Gastrocnemius medialis (tissue), 4 donors: ENCODE data around the gene NTM. TPM values are rescaled to one million over a fixed set of nuclear protein-coding genes. Genes with fewer than 3 reads are reported as not detected.

ENCODE experiments used
- ATAC-seq, 2 donors: fragments of 150-250 bp; one replicate each; pipeline ENCODE4 v1.9.1; 2016
- DNase-seq, 2 donors: peaks; one replicate each; pipeline ENCODE4 v3.0.0-alpha.2; 2019
- H3K27ac ChIP-seq, 4 donors: fragments of 200-600 bp; sonication (generic); 1 replicate in 1 of 4; 2 replicates in 3 of 4; pipeline ENCODE4 v1.5.1; 2016 to 2018; ENCODE audit warnings: mild to moderate bottlenecking in 2 of 4, moderate library complexity in 1 of 4
- H3K27me3 ChIP-seq, 3 donors: fragments of 200-600 bp; sonication (generic) in 2 of 3; 1 replicate in 1 of 3; 2 replicates in 2 of 3; pipeline versions ENCODE4 v1.5.1 to v1.6.0; 2016 to 2019; ENCODE audit warnings: mild to moderate bottlenecking in 1 of 3, moderate library complexity in 1 of 3
- H3K36me3 ChIP-seq, 2 donors: fragments of 200-600 bp; sonication (generic) in 1 of 2; one replicate each; pipeline ENCODE4 v1.5.1; 2017 to 2018
- H3K4me1 ChIP-seq, 2 donors: fragments of 200-600 bp; sonication (generic) in 1 of 2; one replicate each; pipeline ENCODE4 v1.5.1; 2016 to 2017; ENCODE audit warnings: mild to moderate bottlenecking in 2 of 2
- H3K4me3 ChIP-seq, 4 donors: fragments of 200-600 bp; sonication (generic) in 3 of 4; 1 replicate in 1 of 4; 2 replicates in 3 of 4; pipeline ENCODE4 v1.5.1; 2016 to 2019; ENCODE audit warnings: mild to moderate bottlenecking in 2 of 4
- H3K9me3 ChIP-seq, 3 donors: fragments of 200-600 bp; sonication (generic) in 2 of 3; 1 replicate in 1 of 3; 2 replicates in 2 of 3; pipeline ENCODE4 v1.5.1; 2016 to 2019
- CTCF ChIP-seq, 5 experiments: fragments of 450-650 bp in 3 of 5; fragments of 200-600 bp in 2 of 5; sonication (generic) in 2 of 5; IDR thresholded peaks in 4 of 5; conservative IDR thresholded peaks in 1 of 5; 1 replicate in 4 of 5; 2 replicates in 1 of 5; pipeline ENCODE4 v1.5.1; 2016 to 2019; ENCODE audit warnings: antibody characterized with exemption in 5 of 5, mild to moderate bottlenecking in 3 of 5, moderate library complexity in 3 of 5
- POLR2A ChIP-seq, 2 donors: fragments of 450-650 bp; IDR thresholded peaks; one replicate each; pipeline ENCODE4 v1.6.1; 2017; ENCODE audit warnings: antibody characterized with exemption in 2 of 2, mild to moderate bottlenecking in 2 of 2, moderate library complexity in 2 of 2
- in situ Hi-C, 4 donors: fragments of 200-750 bp; cut with MboI; loops; one replicate each; pipeline versions ENCODE4 v1.15.0 to v1.8.0; 2017; ENCODE audit warnings: low sequenced_read_pairs in 4 of 4
- intact Hi-C: fragments of 100-400 bp; cut with DNase I; formaldehyde crosslinking; loops from one replicate; pipeline ENCODE4 v1.15.1; 2023; ENCODE audit warnings: low total_unique reads
- total RNA-seq, 4 donors: library from RNA; depleted of rRNA; stranded (reverse); fragments of >200 nt; gene quantifications; one replicate each; pipeline versions ENCODE4 v1.1.0 to v1.2.3, GENCODE V29; 2016

The NTM gene
- total RNA-seq, 4 donors from 2014 or later, result 0.69 TPM; not detected in 3

- intact Hi-C loops, result no loop called here
- H3K4me3 ChIP-seq, result no peak overlapping the region
- no peak for TF ChIP-seq CTCF (IDR thresholded peaks at IDR 0.05 in 4 of 5, conservative IDR thresholded peaks at IDR 0.05 in 1 of 5)
- TF ChIP-seq POLR2A (IDR thresholded peaks at IDR 0.05), result no peak
- no peaks in the 10 kb centered on the region for H3K27me3 ChIP-seq
- H3K36me3 ChIP-seq, result no peaks in the 10 kb centered on the region
- DNase-seq (no peak), ATAC-seq (no peak)
- no peaks in the 10 kb centered on the region for H3K9me3 ChIP-seq
- no peaks in the 10 kb centered on the region for H3K4me1 ChIP-seq
- H3K27ac ChIP-seq, result no peak overlapping the region
- in situ Hi-C loops, result loop anchor here in 1 of 4 donors (25.0 kb wide), 1 partner anchor 94 kb away; no protein-coding TSS in a partner anchor
Measured at GRCh38 chr11:131642756-131643531, 272.5 kb downstream of the NTM start.

- intact Hi-C loops, result no loop called here
- ATAC-seq, result no peak
- in situ Hi-C loops, result loop anchor here in 1 of 4 donors (25.0 kb wide), 1 partner anchor 93 kb away; no protein-coding TSS in a partner anchor
- H3K36me3 ChIP-seq, result no peaks in the 10 kb centered on the region
- TF ChIP-seq CTCF (IDR thresholded peaks at IDR 0.05 in 4 of 5, conservative IDR thresholded peaks at IDR 0.05 in 1 of 5) (no peak), POLR2A (IDR thresholded peaks at IDR 0.05) (no peak)
- no peaks in the 10 kb centered on the region for H3K27me3 ChIP-seq
- DNase-seq, result no peak
- H3K4me1 ChIP-seq, result no peaks in the 10 kb centered on the region
- H3K4me3 ChIP-seq, result no peak overlapping the region
- no peaks in the 10 kb centered on the region for H3K9me3 ChIP-seq
- H3K27ac ChIP-seq, result no peak overlapping the region
Measured at GRCh38 chr11:131644204-131644795, 273.9 kb downstream of the NTM start.

- ATAC-seq, result no peak
- in situ Hi-C loops, result loop anchor here in 1 of 4 donors (25.0 kb wide), 1 partner anchor 92 kb away; no protein-coding TSS in a partner anchor
- H3K27me3 ChIP-seq, result no peaks in the 10 kb centered on the region
- no peak for TF ChIP-seq POLR2A (IDR thresholded peaks at IDR 0.05)
- no peak for TF ChIP-seq CTCF (IDR thresholded peaks at IDR 0.05 in 4 of 5, conservative IDR thresholded peaks at IDR 0.05 in 1 of 5)
- H3K9me3 ChIP-seq, result no peaks in the 10 kb centered on the region
- intact Hi-C loops, result no loop called here
- no peak overlapping the region for H3K4me3 ChIP-seq
- no peaks in the 10 kb centered on the region for H3K36me3 ChIP-seq
- no peak for DNase-seq
- no peak overlapping the region for H3K27ac ChIP-seq
- H3K4me1 ChIP-seq, result no peaks in the 10 kb centered on the region
Measured at GRCh38 chr11:131645237-131645636, 274.8 kb downstream of the NTM start.

- in situ Hi-C loops, result loop anchor here in 3 of 4 donors (25.0 kb wide), 2 partner anchors 87 to 588 kb away; no protein-coding TSS in a partner anchor
- H3K4me3 ChIP-seq, result no peak overlapping the region
- no peaks in the 10 kb centered on the region for H3K4me1 ChIP-seq
- intact Hi-C loops, result no loop called here
- no peak overlapping the region for H3K27ac ChIP-seq
- DNase-seq, result no peak
- TF ChIP-seq POLR2A (IDR thresholded peaks at IDR 0.05), result no peak
- TF ChIP-seq CTCF (IDR thresholded peaks at IDR 0.05 in 4 of 5, conservative IDR thresholded peaks at IDR 0.05 in 1 of 5), result no peak
- no peaks in the 10 kb centered on the region for H3K36me3 ChIP-seq
- H3K27me3 ChIP-seq, result no peaks in the 10 kb centered on the region
- ATAC-seq, result no peak
- no peaks in the 10 kb centered on the region for H3K9me3 ChIP-seq
Measured at GRCh38 chr11:131649856-131650255, 279.4 kb downstream of the NTM start.
